HG03457 (cell line): ENCODE data around the gene TOPAZ1.

Source experiments
- ATAC-seq: cut with Tn5 transposase; IDR thresholded peaks from one replicate; pipeline ENCODE4 v1.9.1; 2021; ENCODE audit warnings: moderate number of reproducible peaks; ENCODE audit not compliant: unreplicated experiment

The TOPAZ1 gene

GRCh38 chr3:44241706-44242105 lies at the start of gene TOPAZ1:
Gene TOPAZ1 (plus strand): TSS chr3:44241886. CDS start chr3:44242054, 168 bp downstream.
- no peak for ATAC-seq

- ATAC-seq, result no peak
These were observed 43.1 kb upstream of the TOPAZ1 start for GRCh38 chr3:44198284-44199269.

GRCh38 chr3:44206261-44206660 lies 35.4 kb upstream of the TOPAZ1 start:
- no peak for ATAC-seq

GRCh38 chr3:44206862-44207652 lies 34.6 kb upstream of the TOPAZ1 start:
- no peak for ATAC-seq

GRCh38 chr3:44208086-44208485 lies 33.6 kb upstream of the TOPAZ1 start:
- no peak for ATAC-seq

GRCh38 chr3:44208568-44208967 lies 33.1 kb upstream of the TOPAZ1 start:
- ATAC-seq, result no peak

GRCh38 chr3:44210967-44211366 lies 30.7 kb upstream of the TOPAZ1 start:
- no peak for ATAC-seq

GRCh38 chr3:44222337-44222736 lies 19.3 kb upstream of the TOPAZ1 start:
- ATAC-seq, result no peak

- no peak for ATAC-seq
These were observed 18.4 kb upstream of the TOPAZ1 start for GRCh38 chr3:44223299-44223698.

- ATAC-seq, result no peak
These were observed 17.6 kb upstream of the TOPAZ1 start for GRCh38 chr3:44224131-44224530.

GRCh38 chr3:44226573-44226972 lies 15.1 kb upstream of the TOPAZ1 start:
- ATAC-seq, result no peak

- ATAC-seq, result no peak
These were observed 14.1 kb upstream of the TOPAZ1 start for GRCh38 chr3:44227632-44228031.

GRCh38 chr3:44228900-44229299 lies 12.8 kb upstream of the TOPAZ1 start:
- ATAC-seq, result no peak

GRCh38 chr3:44232407-44232806 lies 9.3 kb upstream of the TOPAZ1 start:
- no peak for ATAC-seq

GRCh38 chr3:44234648-44235268 lies 6.9 kb upstream of the TOPAZ1 start:
- no peak for ATAC-seq

GRCh38 chr3:44235604-44236484 lies 5.8 kb upstream of the TOPAZ1 start:
- ATAC-seq, result no peak

GRCh38 chr3:44236485-44236908 lies 5.2 kb upstream of the TOPAZ1 start:
- ATAC-seq, result no peak

- no peak for ATAC-seq
These were observed 4.5 kb upstream of the TOPAZ1 start for GRCh38 chr3:44237161-44237560.

GRCh38 chr3:44237665-44238064 lies 4.0 kb upstream of the TOPAZ1 start:
- no peak for ATAC-seq

GRCh38 chr3:44238889-44239288 lies 2.8 kb upstream of the TOPAZ1 start:
- no peak for ATAC-seq
